KMS-11 (cell line): Measurements from ENCODE around the gene PRICKLE2.

Experiments used
- H2AFZ ChIP-seq: fragments of 200-600 bp; sonication (generic); 2 replicates; pipeline ENCODE4 v1.6.1; 2016; ENCODE audit warnings: antibody characterized with exemption, mixed run types, low read depth
- H3K27ac ChIP-seq: fragments of 200-600 bp; sonication (generic); 2 replicates; pipeline ENCODE4 v1.6.1; 2016; ENCODE audit warnings: mild to moderate bottlenecking, mixed run types
- H3K27me3 ChIP-seq: fragments of 200-600 bp; sonication (generic); 2 replicates; pipeline ENCODE4 v1.6.1; 2017; ENCODE audit warnings: mild to moderate bottlenecking, low read depth, mixed run types, moderate library complexity; ENCODE audit not compliant: insufficient read depth
- H3K36me3 ChIP-seq: fragments of 200-600 bp; sonication (generic); 2 replicates; pipeline ENCODE4 v1.6.1; 2017; ENCODE audit warnings: mild to moderate bottlenecking, mixed run types; ENCODE audit not compliant: insufficient read depth
- H3K4me1 ChIP-seq: fragments of 200-600 bp; sonication (generic); 2 replicates; pipeline ENCODE4 v1.6.1; 2016; ENCODE audit warnings: mild to moderate bottlenecking, low read depth, mixed run types; ENCODE audit not compliant: poor library complexity, severe bottlenecking
- H3K4me2 ChIP-seq: fragments of 200-600 bp; sonication (generic); 2 replicates; pipeline ENCODE4 v1.7.0; 2016; ENCODE audit warnings: mild to moderate bottlenecking, mixed run types
- H3K4me3 ChIP-seq: fragments of 200-600 bp; sonication (generic); IDR thresholded peaks from 2 replicates; pipeline ENCODE4 v1.6.1; 2017; ENCODE audit warnings: low read depth, low read length, mixed read lengths; ENCODE audit not compliant: insufficient read depth
- H3K79me2 ChIP-seq: fragments of 200-600 bp; sonication (generic); 2 replicates; pipeline ENCODE4 v1.6.1; 2016; ENCODE audit warnings: low read depth, mixed run types; ENCODE audit not compliant: insufficient read depth
- H3K9ac ChIP-seq: fragments of 200-600 bp; sonication (generic); 2 replicates; pipeline ENCODE4 v1.6.1; 2016; ENCODE audit warnings: mild to moderate bottlenecking, mixed run types
- H4K20me1 ChIP-seq: fragments of 200-600 bp; sonication (generic); 2 replicates; pipeline ENCODE4 v1.6.1; 2016; ENCODE audit warnings: mild to moderate bottlenecking, mixed run types; ENCODE audit not compliant: insufficient read depth
- TF ChIP-seq, protein P1 (sequence below): fragments of 200-600 bp; sonication (generic); conservative IDR thresholded peaks from 2 replicates; pipeline ENCODE4 v1.6.1; 2017; ENCODE audit warnings: low read depth, mild to moderate bottlenecking, antibody characterized with exemption, low read length, moderate library complexity, mixed read lengths

PRICKLE2 gene

DNA sequence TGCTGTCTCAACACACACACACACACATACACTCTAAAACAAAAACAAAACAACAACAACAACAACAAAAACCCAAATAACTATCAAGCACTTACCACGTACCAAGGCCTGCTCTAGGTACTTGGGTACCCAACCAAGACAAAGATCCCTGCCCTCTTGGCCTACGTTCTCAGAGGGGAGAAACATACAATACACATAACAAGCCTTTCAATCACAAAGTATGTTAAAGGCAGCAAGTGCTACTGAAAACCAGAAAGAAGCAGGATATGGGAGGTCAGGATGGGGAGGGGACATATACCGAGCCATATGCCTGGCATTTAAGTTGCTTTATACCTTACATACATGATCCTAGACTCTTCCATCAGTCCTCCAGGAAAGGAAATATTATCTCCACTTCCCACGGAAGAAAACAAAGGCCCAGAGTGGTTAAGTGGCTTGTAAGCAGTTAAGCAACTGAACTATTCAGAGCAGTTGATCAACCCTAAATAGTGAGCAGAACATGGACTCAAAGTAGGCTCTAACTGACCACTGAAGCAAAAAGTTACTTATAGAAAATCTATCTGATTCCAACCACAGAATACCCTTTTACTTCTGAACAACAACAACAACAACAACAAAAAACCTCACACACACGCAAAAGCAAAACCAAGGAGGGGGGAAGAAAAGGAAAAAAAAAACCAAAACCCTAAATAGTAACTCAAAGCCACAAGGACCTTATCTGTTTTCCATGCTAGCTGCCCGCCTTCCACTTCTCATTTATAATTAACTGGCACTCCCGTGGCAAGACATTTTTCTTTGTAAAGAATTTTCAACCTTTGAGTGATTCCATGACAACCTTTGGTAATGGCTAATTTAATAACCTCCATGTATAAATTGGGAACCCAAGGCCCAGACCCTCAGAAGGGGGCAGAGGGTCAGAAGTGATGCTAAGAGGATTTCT, 21.0 kb downstream of the PRICKLE2 start:
- no peak overlapping the region for H3K4me3 ChIP-seq
- no peaks in the 10 kb centered on the region for H3K27me3 ChIP-seq
- TF ChIP-seq, protein P1, sequence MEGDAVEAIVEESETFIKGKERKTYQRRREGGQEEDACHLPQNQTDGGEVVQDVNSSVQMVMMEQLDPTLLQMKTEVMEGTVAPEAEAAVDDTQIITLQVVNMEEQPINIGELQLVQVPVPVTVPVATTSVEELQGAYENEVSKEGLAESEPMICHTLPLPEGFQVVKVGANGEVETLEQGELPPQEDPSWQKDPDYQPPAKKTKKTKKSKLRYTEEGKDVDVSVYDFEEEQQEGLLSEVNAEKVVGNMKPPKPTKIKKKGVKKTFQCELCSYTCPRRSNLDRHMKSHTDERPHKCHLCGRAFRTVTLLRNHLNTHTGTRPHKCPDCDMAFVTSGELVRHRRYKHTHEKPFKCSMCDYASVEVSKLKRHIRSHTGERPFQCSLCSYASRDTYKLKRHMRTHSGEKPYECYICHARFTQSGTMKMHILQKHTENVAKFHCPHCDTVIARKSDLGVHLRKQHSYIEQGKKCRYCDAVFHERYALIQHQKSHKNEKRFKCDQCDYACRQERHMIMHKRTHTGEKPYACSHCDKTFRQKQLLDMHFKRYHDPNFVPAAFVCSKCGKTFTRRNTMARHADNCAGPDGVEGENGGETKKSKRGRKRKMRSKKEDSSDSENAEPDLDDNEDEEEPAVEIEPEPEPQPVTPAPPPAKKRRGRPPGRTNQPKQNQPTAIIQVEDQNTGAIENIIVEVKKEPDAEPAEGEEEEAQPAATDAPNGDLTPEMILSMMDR: no peak
- no peak overlapping the region for H3K4me2 ChIP-seq
- no peak overlapping the region for H3K27ac ChIP-seq
- H3K79me2 ChIP-seq: no peaks in the 10 kb centered on the region
- no peak overlapping the region for H2AFZ ChIP-seq
- H4K20me1 ChIP-seq: no peaks in the 10 kb centered on the region
- H3K9ac ChIP-seq: no peak overlapping the region
- no peaks in the 10 kb centered on the region for H3K4me1 ChIP-seq
- H3K36me3 ChIP-seq: no peaks in the 10 kb centered on the region

DNA sequence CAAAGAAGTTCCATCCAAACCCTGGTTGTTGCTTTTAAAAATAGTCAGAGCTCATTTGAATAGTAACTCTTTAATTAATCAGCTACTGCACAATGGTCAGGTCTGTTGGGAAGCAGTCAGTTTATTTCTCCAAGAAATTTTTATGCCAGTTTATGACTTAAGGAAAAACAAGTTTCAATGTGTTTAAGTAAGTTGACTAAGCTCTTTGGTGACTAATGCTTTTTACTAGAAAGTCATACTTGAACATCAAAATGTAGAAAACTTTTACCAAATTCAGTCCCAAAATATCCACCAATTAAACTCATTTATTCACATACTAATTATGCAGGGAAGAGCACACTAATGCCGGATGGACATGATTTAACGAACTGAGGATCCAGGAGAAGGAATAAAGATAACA, 22.1 kb downstream of the PRICKLE2 start:
- no peaks in the 10 kb centered on the region for H3K36me3 ChIP-seq
- no peaks in the 10 kb centered on the region for H3K4me1 ChIP-seq

DNA sequence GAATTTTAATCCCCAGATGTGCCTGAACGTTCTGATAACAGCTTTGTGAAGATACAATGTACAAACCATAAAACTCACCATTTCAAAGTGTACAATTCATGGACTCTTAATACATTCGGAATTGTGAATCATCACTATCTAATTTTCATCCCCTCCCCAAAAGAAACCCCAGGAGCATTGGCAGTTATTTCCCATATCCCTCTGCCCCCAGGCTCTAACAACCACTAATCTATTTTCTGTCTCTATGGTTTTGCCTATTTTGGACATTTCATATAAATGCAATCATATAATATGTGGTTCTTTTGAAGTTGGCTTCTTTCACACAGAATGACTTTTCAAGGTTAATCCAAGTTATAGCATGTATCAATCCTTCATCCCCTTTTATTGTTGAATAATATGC, 25.3 kb downstream of the PRICKLE2 start:
- Histone ChIP-seq H3K27ac (no peak overlapping the region), H3K4me2 (no peak overlapping the region), H3K4me1 (peaks cover 20% of the 10 kb centered on the region), H4K20me1 (no peaks in the 10 kb centered on the region), H3K9ac (no peak overlapping the region), H3K27me3 (no peaks in the 10 kb centered on the region), H3K79me2 (no peaks in the 10 kb centered on the region), H3K4me3 (no peak overlapping the region), H3K36me3 (no peaks in the 10 kb centered on the region), H2AFZ (no peak overlapping the region)
- TF ChIP-seq, protein P1: no peak

More for the DNA sequence above, 22.1 kb downstream of the PRICKLE2 start:
- no peak overlapping the region for H3K9ac ChIP-seq
- no peaks in the 10 kb centered on the region for H4K20me1 ChIP-seq
- TF ChIP-seq, protein P1: no peak
- no peak overlapping the region for H3K4me3 ChIP-seq
- H3K27me3 ChIP-seq: no peaks in the 10 kb centered on the region
- H2AFZ ChIP-seq: no peak overlapping the region
- no peak overlapping the region for H3K27ac ChIP-seq
- no peaks in the 10 kb centered on the region for H3K79me2 ChIP-seq
- H3K4me2 ChIP-seq: no peak overlapping the region

DNA sequence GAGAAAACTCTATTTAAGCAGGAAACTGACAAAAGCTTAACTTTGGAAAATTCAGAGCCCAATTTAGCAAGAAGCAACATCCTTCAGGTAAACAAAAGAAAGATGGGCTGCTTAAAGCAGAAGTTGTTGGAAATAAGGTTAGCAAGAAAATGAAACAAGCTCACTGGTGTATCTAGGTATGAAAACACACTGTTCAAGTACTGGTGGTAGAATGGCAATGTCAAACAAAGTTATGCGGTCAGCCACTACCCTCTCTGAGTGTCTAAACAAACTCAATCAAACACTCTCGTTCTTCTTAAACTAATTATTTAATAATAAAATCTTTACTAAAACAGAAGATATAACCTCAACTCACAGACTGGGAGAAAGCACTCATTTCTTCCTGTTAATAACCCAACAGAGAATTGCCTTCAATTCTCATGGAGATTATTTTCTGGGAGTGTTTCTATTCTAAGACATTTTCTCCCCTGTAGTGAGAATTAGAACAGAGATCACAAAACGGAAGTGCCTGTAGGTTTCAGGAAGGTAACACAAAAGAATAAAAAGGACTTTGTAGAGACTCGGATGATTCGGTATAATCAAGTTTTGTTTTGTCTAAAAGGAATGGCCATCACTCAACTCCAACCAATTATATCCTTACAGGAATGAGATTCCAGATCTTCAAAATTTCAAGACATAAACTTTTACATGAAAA, 28.9 kb downstream of the PRICKLE2 start:
- H3K4me3 ChIP-seq: no peak overlapping the region
- H3K9ac ChIP-seq: peak overlapping the region; percentile 25; the same call in 1 of the 2 replicates
- TF ChIP-seq, protein P1: no peak
- H4K20me1 ChIP-seq: no peaks in the 10 kb centered on the region
- no peaks in the 10 kb centered on the region for H3K36me3 ChIP-seq
- peak overlapping the region; percentile 40 for H3K4me2 ChIP-seq
- peaks cover 20% of the 10 kb centered on the region for H3K4me1 ChIP-seq
- peak overlapping the region; percentile 60 for H3K27ac ChIP-seq
- H2AFZ ChIP-seq: peak overlapping the region; percentile 14
- H3K79me2 ChIP-seq: no peaks in the 10 kb centered on the region
- no peaks in the 10 kb centered on the region for H3K27me3 ChIP-seq
